GM23248 (cell line): ENCODE data around the gene PTPN1. TPM values are rescaled to one million over a fixed set of nuclear protein-coding genes. Genes with fewer than 3 reads are reported as not detected.

ENCODE experiments used
- DNase-seq: peaks from one replicate; pipeline ENCODE4 v3.0.0-alpha.2; 2015
- H2AFZ ChIP-seq: fragments of 200-600 bp; sonication (generic); 2 replicates; pipeline ENCODE4 v1.6.1; 2016; ENCODE audit warnings: antibody characterized with exemption
- H3F3A ChIP-seq: fragments of 200-600 bp; sonication (generic); 2 replicates; pipeline ENCODE4 v1.6.1; 2016; ENCODE audit warnings: mild to moderate bottlenecking, antibody characterized with exemption, mixed run types; ENCODE audit not compliant: insufficient read depth
- H3K27ac ChIP-seq: fragments of 200-600 bp; sonication (generic); 2 replicates; pipeline ENCODE4 v1.5.1; 2016; ENCODE audit warnings: mild to moderate bottlenecking
- H3K27me3 ChIP-seq: fragments of 200-600 bp; sonication (generic); replicated peaks from 2 replicates; pipeline ENCODE4 v1.6.1; 2016; ENCODE audit warnings: mild to moderate bottlenecking; ENCODE audit not compliant: insufficient read depth
- H3K36me3 ChIP-seq: fragments of 200-600 bp; sonication (generic); 2 replicates; pipeline ENCODE4 v1.6.1; 2016; ENCODE audit warnings: low read depth, mild to moderate bottlenecking
- H3K4me1 ChIP-seq: fragments of 200-600 bp; sonication (generic); 2 replicates; pipeline ENCODE4 v1.6.1; 2016; ENCODE audit warnings: mild to moderate bottlenecking; ENCODE audit not compliant: insufficient read depth
- H3K4me2 ChIP-seq: fragments of 200-600 bp; sonication (generic); one replicate; pipeline ENCODE4 v1.6.1; 2016; ENCODE audit warnings: mild to moderate bottlenecking; ENCODE audit not compliant: unreplicated experiment
- H3K4me3 ChIP-seq: fragments of 200-600 bp; sonication (generic); 2 replicates; pipeline ENCODE4 v1.5.1; 2016; ENCODE audit warnings: mild to moderate bottlenecking
- H3K79me2 ChIP-seq: fragments of 200-600 bp; sonication (generic); 2 replicates; pipeline ENCODE4 v1.6.1; 2016; ENCODE audit warnings: mild to moderate bottlenecking; ENCODE audit not compliant: insufficient read depth
- H3K9ac ChIP-seq: fragments of 200-600 bp; sonication (generic); 2 replicates; pipeline ENCODE4 v1.6.1; 2016; ENCODE audit warnings: mild to moderate bottlenecking
- H3K9me2 ChIP-seq: fragments of 200-600 bp; sonication (generic); 2 replicates; pipeline ENCODE4 v1.6.1; 2016; ENCODE audit warnings: mixed run types, mild to moderate bottlenecking, moderate library complexity; ENCODE audit not compliant: insufficient read depth
- H3K9me3 ChIP-seq: fragments of 200-600 bp; sonication (generic); one replicate; pipeline ENCODE4 v1.6.1; 2017; ENCODE audit warnings: low read depth
- H4K20me1 ChIP-seq: fragments of 200-600 bp; sonication (generic); 2 replicates; pipeline ENCODE4 v1.6.0; 2016; ENCODE audit not compliant: insufficient read depth
- EZH2 ChIP-seq: fragments of 200-600 bp; sonication (generic); IDR thresholded peaks from 2 replicates; pipeline ENCODE4 v1.6.1; 2018; ENCODE audit warnings: antibody characterized with exemption, mild to moderate bottlenecking; ENCODE audit not compliant: insufficient read depth, poor library complexity, severe bottlenecking
- EZH2phosphoT487 ChIP-seq: fragments of 200-600 bp; sonication (generic); IDR thresholded peaks from 2 replicates; pipeline ENCODE4 v1.6.1; 2018; ENCODE audit warnings: antibody characterized with exemption, moderate library complexity, mild to moderate bottlenecking, low read depth; ENCODE audit not compliant: insufficient read depth
- WGBS, 2 experiments: methylation state at CpG; one replicate each; pipeline ENCODE4 v1.1.6; 2015 to 2017; ENCODE audit warnings: low lambda C conversion rate in 2 of 2, low coverage in 1 of 2; ENCODE audit errors: missing lambda C conversion rate in 2 of 2; 5-methylcytosine and 5-hydroxymethylcytosine counted together
- in situ Hi-C: fragments of 300-500 bp; cut with MboI; formaldehyde crosslinking; loops from 2 replicates; pipeline ENCODE4 v1.15.0; 2020
- polyA plus RNA-seq: library from polyadenylated mRNA; unstranded; fragments of >200 nt; fragmentation: Nextera tagmentation; extraction: Ambion mirVana; gene quantifications from 2 replicates; pipeline ENCODE4 v1.2.1, GENCODE V29; 2016
- total RNA-seq: library from RNA; depleted of rRNA; stranded (reverse); fragments of >200 nt; shearing (Covaris generic); gene quantifications from 2 replicates; pipeline ENCODE4 v1.2.3, GENCODE V29; 2014; rRNA removed

The PTPN1 gene
- 22.8 and 27.9 TPM in 2 replicates for total RNA-seq
- 18.8 and 18.9 TPM in 2 replicates for polyA plus RNA-seq

GRCh38 chr20:50509923-50510705 lies at the start of gene PTPN1:
Gene PTPN1 (plus strand): TSS chr20:50510383. CDS start chr20:50510528, 145 bp downstream.
- Histone ChIP-seq H3K4me1 (peaks cover 38% of the 10 kb centered on the region), H3K9me2 (no peaks in the 10 kb centered on the region), H3K27ac (peak within 1 kb of the TSS; percentile 77), H2AFZ (peak within 1 kb of the TSS; percentile 78), H3K79me2 (peaks cover 49% of the 10 kb centered on the region), H4K20me1 (no peaks in the 10 kb centered on the region), H3F3A (peaks cover 33% of the 10 kb centered on the region), H3K27me3 (no peaks in the 10 kb centered on the region), H3K4me2 (peak within 1 kb of the TSS; percentile 98), H3K36me3 (no peaks in the 10 kb centered on the region), H3K4me3 (peak within 1 kb of the TSS; percentile 91), H3K9me3 (no peaks in the 10 kb centered on the region), H3K9ac (peak within 1 kb of the TSS; percentile 93)
- peak; percentile 99 for DNase-seq
- WGBS, 2 experiments, result 1% methylated on average over 44 to 64 of the region's 64 CpGs
- TF ChIP-seq EZH2, result no peak
- no peak for TF ChIP-seq EZH2phosphoT487
- in situ Hi-C loops, result no loop called here

- Histone ChIP-seq H3K36me3 (no peaks in the 10 kb centered on the region), H3F3A (no peaks in the 10 kb centered on the region), H4K20me1 (no peaks in the 10 kb centered on the region), H3K4me1 (no peaks in the 10 kb centered on the region), H3K27me3 (no peaks in the 10 kb centered on the region), H3K4me3 (no peak overlapping the region), H3K9me3 (no peaks in the 10 kb centered on the region), H3K27ac (no peak overlapping the region), H3K4me2 (no peak overlapping the region), H3K9ac (peak overlapping the region; percentile 60), H3K9me2 (no peaks in the 10 kb centered on the region; the same call in 1 of the 2 replicates), H3K79me2 (no peaks in the 10 kb centered on the region), H2AFZ (peak overlapping the region; percentile 74)
- 10 to 17% methylated on average over 13 of the region's 13 CpGs for whole genome bisulfite sequencing, 2 experiments
- peak; percentile 77 for DNase-seq
- TF ChIP-seq EZH2phosphoT487, result no peak
- in situ Hi-C loops, result loop anchor here (5.0 kb wide), 1 partner anchor 273 kb away; no protein-coding TSS in a partner anchor
These were observed 49.4 kb upstream of the PTPN1 start for GRCh38 chr20:50460608-50461267.

GRCh38 chr20:50462093-50462690 lies 48.0 kb upstream of the PTPN1 start:
- Histone ChIP-seq H3F3A (no peaks in the 10 kb centered on the region), H3K9me3 (no peaks in the 10 kb centered on the region), H3K79me2 (no peaks in the 10 kb centered on the region), H3K4me3 (no peak overlapping the region), H2AFZ (no peak overlapping the region), H3K9me2 (no peaks in the 10 kb centered on the region; the same call in 1 of the 2 replicates), H3K4me2 (no peak overlapping the region), H3K27me3 (no peaks in the 10 kb centered on the region), H3K9ac (no peak overlapping the region), H4K20me1 (no peaks in the 10 kb centered on the region), H3K36me3 (no peaks in the 10 kb centered on the region), H3K4me1 (no peaks in the 10 kb centered on the region), H3K27ac (no peak overlapping the region)
- in situ Hi-C loops, result loop anchor here (5.0 kb wide), 1 partner anchor 275 kb away; no protein-coding TSS in a partner anchor
- no peak for DNase-seq
- TF ChIP-seq EZH2phosphoT487, result no peak
- TF ChIP-seq EZH2, result no peak
- WGBS, 2 experiments, result 89 to 96% methylated on average over 10 of the region's 10 CpGs

DNA sequence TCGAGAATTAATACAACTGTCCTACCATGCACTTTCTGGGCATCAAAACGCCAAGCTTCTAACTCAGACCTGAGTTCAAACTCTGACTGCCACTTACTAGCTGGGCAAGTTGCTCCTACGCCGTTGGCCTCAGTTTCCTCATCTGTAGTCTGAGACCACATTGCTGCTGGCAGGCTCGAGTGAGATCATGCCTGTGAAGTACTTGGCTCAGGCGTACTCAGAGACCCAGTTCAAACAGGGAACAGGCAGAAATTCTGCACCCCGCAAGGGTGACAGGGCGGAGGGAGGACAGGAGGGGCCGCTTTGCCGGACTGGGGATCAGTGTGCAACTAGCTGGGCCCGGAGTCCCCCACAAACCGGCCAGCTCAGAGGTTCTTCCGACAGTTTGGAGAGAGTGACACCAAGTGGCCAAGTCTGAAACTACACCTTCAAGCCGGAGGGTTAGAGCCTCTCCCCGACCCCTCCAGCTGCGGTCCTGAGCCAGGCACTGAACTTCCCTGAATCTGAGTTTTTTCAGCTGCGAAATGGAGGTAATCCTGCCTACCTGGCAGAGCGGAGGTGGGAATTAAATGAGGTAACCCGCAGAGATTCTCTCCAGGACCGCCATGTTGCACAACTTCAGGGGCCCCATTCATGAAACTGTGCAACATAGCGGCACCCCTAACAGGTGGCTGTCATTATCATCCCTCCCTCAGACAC lies 46.0 kb upstream of the PTPN1 start:
- Histone ChIP-seq H3K9ac (no peak overlapping the region), H3K4me2 (peak overlapping the region; percentile 79), H3K27me3 (no peaks in the 10 kb centered on the region), H3K27ac (no peak overlapping the region), H3K9me2 (no peaks in the 10 kb centered on the region; the same call in 1 of the 2 replicates), H2AFZ (peak overlapping the region; percentile 77), H3K36me3 (no peaks in the 10 kb centered on the region), H3K4me1 (no peaks in the 10 kb centered on the region), H3F3A (peaks cover 3% of the 10 kb centered on the region; the same call in 1 of the 2 replicates), H4K20me1 (no peaks in the 10 kb centered on the region), H3K9me3 (no peaks in the 10 kb centered on the region), H3K79me2 (no peaks in the 10 kb centered on the region), H3K4me3 (peak overlapping the region; percentile 51)
- in situ Hi-C loops, result loop anchor here (5.0 kb wide), 1 partner anchor 277 kb away; no protein-coding TSS in a partner anchor
- WGBS, 2 experiments, result 10 to 12% methylated on average over 21 of the region's 21 CpGs
- peak; percentile 75 for DNase-seq
- no peak for TF ChIP-seq EZH2phosphoT487
- TF ChIP-seq EZH2, result no peak
